Dermis microvascular lymphatic vessel endothelial cell (primary cell): ENCODE measurements around the gene CDCP1. TPM values are rescaled to one million over a fixed set of nuclear protein-coding genes. Genes with fewer than 3 reads are reported as not detected.
"Not testable (repeated sequence)": the region's sequence is repeated elsewhere in the genome, so short reads cannot be mapped to it uniquely, and the experiment has no call there.

Experiments
- DNase-seq, 2 donors: peaks; one replicate each; pipeline versions ENCODE4 v3.0.0 to v3.0.0-alpha.2; 2010; ENCODE audit warnings: low read depth in 2 of 2
- total RNA-seq: library from RNA; depleted of rRNA; stranded (reverse); fragments of >200 nt; gene quantifications from 2 replicates; pipeline ENCODE4 v1.2.1, GENCODE V29; 2014

CDCP1 gene
- total RNA-seq, 1 donor from 2014 or later: 0.39 TPM

DNA sequence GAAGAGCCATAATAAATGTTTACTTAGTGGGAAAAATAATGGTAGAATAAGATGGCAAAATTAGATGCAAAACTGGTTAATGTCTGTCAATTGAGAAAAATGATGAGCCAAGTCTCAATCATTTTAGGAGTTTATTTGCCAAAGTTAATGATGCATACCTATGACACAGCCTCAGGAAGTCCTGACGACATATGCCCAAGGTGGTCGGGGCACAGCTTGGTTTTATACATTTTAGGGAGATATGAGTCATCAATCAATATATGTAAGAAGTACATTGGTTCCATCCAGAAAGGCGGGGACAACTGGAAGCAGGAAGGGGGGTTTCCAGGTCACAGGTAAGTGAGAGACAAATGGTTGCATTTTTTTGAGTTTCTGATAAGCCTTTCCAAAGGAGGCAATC is 88.6 kb downstream of the CDCP1 start:
- DNase-seq: no peak

- no peak for DNase-seq
Observed at GRCh38 chr3:45056608-45057301, 89.4 kb downstream of the CDCP1 start.

DNA sequence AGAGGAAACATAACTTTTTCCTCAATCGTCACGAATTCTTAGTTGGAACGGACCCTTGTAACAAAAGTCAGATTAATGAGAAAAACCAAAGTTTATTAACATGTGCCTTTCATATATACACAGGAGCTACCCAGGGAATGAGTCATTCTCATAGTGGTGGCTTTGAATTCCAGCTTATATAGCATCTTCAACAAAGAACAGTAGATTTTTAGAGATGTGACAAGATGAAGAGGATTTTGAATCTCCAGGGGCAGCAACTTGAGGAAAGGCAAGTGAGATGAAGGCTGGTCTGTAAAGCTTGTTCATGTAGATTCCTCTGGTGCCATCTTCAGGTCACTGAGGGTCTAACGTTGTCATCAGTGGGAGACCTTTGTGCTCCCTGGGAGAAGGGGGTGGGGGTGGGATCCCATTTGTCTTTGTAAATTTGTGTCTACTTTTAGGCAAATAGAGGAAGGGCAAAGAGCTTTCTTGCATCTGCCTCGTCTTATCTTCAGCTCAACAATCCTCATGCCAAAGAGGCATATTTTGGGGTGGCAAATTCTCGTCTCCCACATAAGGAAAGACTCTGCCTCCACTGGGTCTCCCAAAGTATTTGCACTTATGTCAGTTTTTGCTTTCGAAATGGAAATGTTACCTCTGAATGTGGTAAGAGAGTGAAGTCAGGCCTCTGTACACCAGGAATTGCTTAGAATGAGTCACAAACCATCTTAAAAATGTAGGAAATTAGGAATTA is 90.6 kb downstream of the CDCP1 start:
- DNase-seq: no peak

- no peak for DNase-seq
Observed at GRCh38 chr3:45055032-45055410, 91.2 kb downstream of the CDCP1 start.

- no peak for DNase-seq
Observed at GRCh38 chr3:45054196-45054857, 91.9 kb downstream of the CDCP1 start.

- not testable (repeated sequence) for DNase-seq
Observed at GRCh38 chr3:45053805-45054195, 92.4 kb downstream of the CDCP1 start.

GRCh38 chr3:45051685-45052084 is 94.5 kb downstream of the CDCP1 start:
- no peak for DNase-seq

- no peak for DNase-seq
Observed at GRCh38 chr3:45049807-45050206, 96.4 kb downstream of the CDCP1 start.

DNA sequence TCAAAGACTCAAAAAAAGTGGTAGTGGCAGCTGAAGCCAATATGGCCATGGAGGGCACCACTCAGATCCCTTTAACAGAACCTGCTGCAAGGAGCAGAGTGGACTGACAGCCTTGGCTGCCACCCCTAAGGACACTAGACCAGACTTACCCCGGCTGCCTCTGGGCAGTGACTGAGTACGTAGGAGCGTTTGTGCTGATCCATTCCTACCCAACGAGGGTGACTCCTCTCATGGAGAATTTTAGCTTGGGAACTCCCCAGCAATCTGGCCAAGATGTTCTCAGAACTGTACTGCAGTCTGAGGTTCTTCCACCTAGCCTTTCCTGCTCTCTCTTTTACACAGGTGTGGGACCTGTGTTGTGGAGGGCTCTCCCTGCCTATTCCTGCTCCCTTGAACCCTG is 97.9 kb downstream of the CDCP1 start:
- no peak for DNase-seq

DNA sequence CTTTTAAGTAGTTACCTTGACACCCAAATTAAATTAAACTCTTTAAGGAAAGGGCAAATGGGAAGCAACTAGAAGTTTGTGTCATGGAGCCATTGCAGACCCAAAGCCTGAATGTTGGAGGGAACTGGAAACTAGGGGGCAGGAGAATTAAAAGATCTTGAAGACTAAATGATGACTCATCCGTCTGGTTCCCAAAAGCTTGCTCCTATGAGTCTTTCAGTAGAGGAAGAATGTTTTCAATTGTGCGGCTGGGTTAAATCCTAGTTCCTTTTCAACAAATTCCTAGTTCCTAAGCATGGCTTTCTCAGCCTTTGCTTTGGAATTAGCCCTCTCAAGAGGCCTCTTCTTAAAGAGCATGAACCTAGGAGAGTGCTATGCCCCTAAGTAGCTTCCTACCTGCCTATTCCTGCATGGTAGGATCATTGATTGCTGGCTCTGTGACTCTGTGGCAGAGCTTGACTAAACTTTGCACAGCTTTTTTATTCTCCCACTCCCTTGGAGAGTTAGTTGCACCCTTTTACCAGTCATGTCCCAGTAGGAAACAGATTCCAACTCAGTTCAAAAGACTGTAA is 102.4 kb downstream of the CDCP1 start:
- DNase-seq: no peak

- no peak for DNase-seq
Observed at GRCh38 chr3:45042162-45042561, 104.0 kb downstream of the CDCP1 start.

GRCh38 chr3:45041666-45042065 is 104.5 kb downstream of the CDCP1 start:
- no peak for DNase-seq

DNA sequence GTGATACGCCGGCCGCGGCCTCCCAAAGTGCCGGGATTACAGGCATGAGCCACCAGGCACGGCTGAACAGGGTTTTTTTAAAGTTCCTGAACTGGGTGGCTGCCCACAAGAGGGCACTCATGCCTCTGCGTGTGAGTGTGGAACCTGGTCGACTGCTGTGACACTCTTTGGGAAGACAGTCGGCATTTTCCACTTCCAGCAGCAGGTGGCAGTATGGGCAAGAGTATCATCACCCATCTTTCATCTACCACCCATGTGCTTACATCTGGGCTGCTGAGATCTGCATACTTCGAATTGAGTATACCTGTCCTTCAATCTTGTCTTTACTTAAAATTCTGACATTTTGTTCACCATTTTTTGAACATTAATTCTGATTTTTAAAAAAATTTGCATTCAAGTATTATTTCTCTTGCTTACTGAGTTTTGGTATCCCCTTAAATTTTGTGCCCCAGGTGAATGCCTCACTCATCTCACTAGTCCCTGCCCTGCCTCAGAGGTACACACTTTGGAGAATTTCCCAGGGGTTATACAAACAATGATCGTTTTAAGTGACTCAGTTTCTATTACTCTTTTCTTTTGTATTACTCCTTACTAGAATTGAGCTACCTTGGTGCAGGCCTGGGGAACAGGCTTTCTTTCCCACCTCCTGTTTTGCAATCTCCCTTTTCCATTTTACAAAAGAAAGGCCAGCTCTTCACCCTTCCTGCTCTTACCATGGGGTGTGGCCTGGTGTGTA is 108.3 kb downstream of the CDCP1 start:
- DNase-seq: peak; percentile 89 to 93

DNA sequence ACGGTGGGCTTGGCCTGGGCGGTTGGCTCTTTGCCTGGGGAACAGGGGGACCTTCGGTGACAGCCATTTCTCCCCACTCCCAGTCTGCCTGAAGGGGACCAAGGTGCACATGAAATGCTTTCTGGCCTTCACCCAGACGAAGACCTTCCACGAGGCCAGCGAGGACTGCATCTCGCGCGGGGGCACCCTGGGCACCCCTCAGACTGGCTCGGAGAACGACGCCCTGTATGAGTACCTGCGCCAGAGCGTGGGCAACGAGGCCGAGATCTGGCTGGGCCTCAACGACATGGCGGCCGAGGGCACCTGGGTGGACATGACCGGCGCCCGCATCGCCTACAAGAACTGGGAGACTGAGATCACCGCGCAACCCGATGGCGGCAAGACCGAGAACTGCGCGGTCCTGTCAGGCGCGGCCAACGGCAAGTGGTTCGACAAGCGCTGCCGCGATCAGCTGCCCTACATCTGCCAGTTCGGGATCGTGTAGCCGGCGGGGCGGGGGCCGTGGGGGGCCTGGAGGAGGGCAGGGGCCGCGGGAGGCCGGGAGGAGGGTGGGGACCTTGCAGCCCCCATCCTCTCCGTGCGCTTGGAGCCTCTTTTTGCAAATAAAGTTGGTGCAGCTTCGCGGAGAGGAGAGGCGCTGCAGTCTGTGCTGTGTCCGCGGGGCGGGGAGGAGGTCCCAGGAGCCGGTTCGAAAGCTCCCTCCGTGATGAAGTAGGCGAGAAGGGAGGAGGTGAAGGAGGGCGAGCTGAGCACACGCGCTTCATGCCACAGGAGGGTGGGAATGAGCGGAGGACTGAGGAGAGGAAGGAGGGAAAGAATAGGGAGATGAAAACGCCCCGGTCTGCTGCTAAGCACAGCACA is 110.5 kb downstream of the CDCP1 start:
- no peak for DNase-seq

DNA sequence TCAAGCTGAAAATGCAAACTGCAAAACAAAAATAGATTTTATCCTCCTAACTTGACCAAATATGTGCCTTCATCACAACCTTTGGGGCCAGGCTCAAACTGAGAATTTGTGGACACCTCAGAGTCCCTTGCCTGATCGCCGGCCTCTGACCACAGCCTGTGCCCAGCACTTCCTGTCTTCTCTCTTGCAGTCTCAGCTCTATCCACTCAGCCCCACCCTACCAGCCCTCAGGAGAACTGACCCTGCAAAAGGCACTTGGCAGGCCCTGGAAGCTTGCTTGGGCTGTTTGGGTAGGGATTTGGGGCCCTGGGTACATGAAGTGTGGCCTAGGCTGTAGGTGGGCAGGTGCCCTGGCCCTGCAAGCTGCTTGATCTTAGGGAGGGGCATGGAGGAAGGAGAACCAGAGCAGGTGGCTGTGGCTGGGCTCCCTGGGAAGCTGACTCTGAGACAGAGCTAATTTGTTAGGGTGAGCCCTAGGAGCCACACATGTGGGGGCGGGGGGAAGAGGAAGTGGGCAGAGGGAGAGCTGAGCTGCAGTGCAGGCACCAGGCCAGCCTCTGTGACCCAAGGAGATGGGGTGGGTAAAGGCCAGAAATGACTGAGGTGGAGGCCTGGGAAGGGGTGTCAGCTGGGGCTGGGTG is 111.4 kb downstream of the CDCP1 start:
- no peak for DNase-seq

DNA sequence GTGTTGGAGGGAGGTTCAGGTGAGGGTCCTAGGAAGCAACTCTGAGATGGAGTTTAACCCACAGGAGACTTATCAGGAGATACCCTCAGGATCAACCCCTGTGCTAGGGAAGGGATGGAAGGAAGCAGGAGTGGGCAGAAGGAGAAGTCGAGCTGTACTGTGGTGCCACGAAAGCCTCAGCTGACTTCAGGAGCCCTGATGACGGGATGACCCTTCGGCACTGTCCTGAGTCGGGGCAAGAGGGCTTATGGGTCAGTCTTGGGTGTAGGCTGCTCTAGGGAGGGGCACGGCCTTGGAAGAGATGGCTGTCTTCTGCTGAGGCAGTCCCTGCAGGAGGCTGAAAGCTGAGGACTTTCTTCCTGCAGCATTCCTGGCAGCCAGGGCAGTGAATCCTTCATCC is 112.4 kb downstream of the CDCP1 start:
- DNase-seq: no peak
